HCT116 (cell line): ENCODE results near the gene IMPDH1. TPM values are rescaled to one million over a fixed set of nuclear protein-coding genes. Genes with fewer than 3 reads are reported as not detected.
A peak's percentile ranks its signal among the peaks of the same experiment; 100 is the strongest.

Experiments used
- ATAC-seq: fragments of 200-7000 bp; cut with Tn5 transposase; 2 replicates; pipeline ENCODE4 v1.9.1; 2020; ENCODE audit warnings: mild to moderate bottlenecking, moderate library complexity
- BruUV-seq: library from RNA; stranded (reverse); fragments of 400-500 nt; replicated peaks from 2 replicates; lab custom pipeline; 2021; lab: Mats Ljungman, UMichigan
- CTCF ChIA-PET: fragments of 300-600 bp; sonication (Branson Sonifier 250); formaldehyde crosslinking; loops from one replicate; lab custom pipeline; 2021; ENCODE audit warnings: antibody characterized with exemption; lab: Charles Lee
- POLR2A ChIA-PET: fragments of 300-600, 350-600 bp; sonication (Branson Sonifier 250); formaldehyde crosslinking; loops from one replicate; lab custom pipeline; 2021; ENCODE audit warnings: antibody characterized with exemption; lab: Charles Lee
- RAD21 ChIA-PET, 2 experiments: fragments of 300-600 bp; sonication (Branson Sonifier 250); formaldehyde crosslinking; loops; one replicate each; lab custom pipeline; 2023; ENCODE audit warnings: low total read pairs in 2 of 2; ENCODE audit not compliant: uncharacterized antibody in 2 of 2, unreplicated experiment in 2 of 2, low non-redundant PET in 1 of 2; lab: Charles Lee
- DNase-seq: peaks from one replicate; pipeline ENCODE4 v3.0.0-alpha.2; 2010; ENCODE audit warnings: low read depth, low spot score
- H2AFZ ChIP-seq: fragments of 200-600 bp; shearing (Covaris generic), sonication (generic); 2 replicates; pipeline ENCODE4 v1.6.1; 2017; ENCODE audit warnings: low read depth, mixed run types, mixed read lengths, antibody characterized with exemption, low read length; ENCODE audit not compliant: poor library complexity, severe bottlenecking
- H3K27ac ChIP-seq: 2 replicates; pipeline ENCODE4 v1.5.1; 2012; ENCODE audit warnings: low read depth, low read length
- H3K27me3 ChIP-seq: fragments of 200-600 bp; sonication (generic); 2 replicates; pipeline ENCODE4 v1.6.1; 2016; ENCODE audit warnings: mixed run types, low read length, mixed read lengths; ENCODE audit not compliant: insufficient read depth
- H3K36me3 ChIP-seq, 2 experiments: fragments of 200-500 bp in 1 of 2; fragments of 200-600 bp in 1 of 2; sonication (Bioruptor generic) in 1 of 2; sonication (generic) in 1 of 2; 2 replicates each; pipeline versions ENCODE4 v1.5.1 to v1.6.1; 2014 to 2016; ENCODE audit warnings: low read length in 2 of 2, inconsistent platforms in 1 of 2, mixed read lengths in 1 of 2, mixed run types in 1 of 2; ENCODE audit not compliant: insufficient read depth in 2 of 2, control insufficient read depth in 1 of 2
- H3K4me1 ChIP-seq, 2 experiments: fragments of 200-600 bp in 1 of 2; sonication (generic) in 1 of 2; 2 replicates each; pipeline versions ENCODE4 v1.5.1 to v1.6.1; 2012 to 2017; ENCODE audit warnings: low read length in 2 of 2, inconsistent platforms in 1 of 2, mild to moderate bottlenecking in 1 of 2, mixed read lengths in 1 of 2, mixed run types in 1 of 2, moderate library complexity in 1 of 2; ENCODE audit not compliant: insufficient read depth in 2 of 2, control insufficient read depth in 1 of 2
- H3K4me2 ChIP-seq: fragments of 200-600 bp; sonication (generic); 2 replicates; pipeline ENCODE4 v1.6.1; 2017; ENCODE audit warnings: mixed run types, low read length, mixed read lengths
- H3K4me3 ChIP-seq, 2 experiments: fragments of 200-600 bp in 1 of 2; sonication (generic) in 1 of 2; replicated peaks in 1 of 2; 2 replicates each; pipeline ENCODE4 v1.5.1; 2011 to 2016; ENCODE audit warnings: low read length in 2 of 2, control low read depth in 1 of 2, low read depth in 1 of 2, mild to moderate bottlenecking in 1 of 2, mixed read lengths in 1 of 2, mixed run types in 1 of 2
- H3K79me2 ChIP-seq: fragments of 200-600 bp; sonication (generic); 2 replicates; pipeline ENCODE4 v1.6.1; 2017; ENCODE audit warnings: mild to moderate bottlenecking, mixed run types, low read length, moderate library complexity, mixed read lengths; ENCODE audit not compliant: insufficient read depth
- H3K9ac ChIP-seq: fragments of 200-600 bp; sonication (generic); 2 replicates; pipeline ENCODE4 v1.6.1; 2016; ENCODE audit warnings: low read length, mixed read lengths
- H3K9me2 ChIP-seq: fragments of 200-600 bp; sonication (generic), shearing (Covaris generic); 2 replicates; pipeline ENCODE4 v1.6.1; 2017; ENCODE audit warnings: mixed run types, mild to moderate bottlenecking, moderate library complexity; ENCODE audit not compliant: insufficient read depth
- H3K9me3 ChIP-seq, 2 experiments: fragments of 200-500 bp in 1 of 2; fragments of 200-600 bp in 1 of 2; sonication (Bioruptor generic) in 1 of 2; sonication (generic) in 1 of 2; 2 replicates each; pipeline ENCODE4 v1.6.1; 2014 to 2017; ENCODE audit warnings: low read length in 2 of 2, mixed read lengths in 2 of 2, inconsistent platforms in 1 of 2, low read depth in 1 of 2, mild to moderate bottlenecking in 1 of 2, mixed run types in 1 of 2, moderate library complexity in 1 of 2; ENCODE audit not compliant: control insufficient read depth in 1 of 2, insufficient read depth in 1 of 2
- H4K20me1 ChIP-seq: fragments of 200-600 bp; sonication (generic), shearing (Covaris generic); 2 replicates; pipeline ENCODE4 v1.6.1; 2017; ENCODE audit warnings: mixed run types, mild to moderate bottlenecking, moderate library complexity; ENCODE audit not compliant: insufficient read depth
- CEBPB ChIP-seq: IDR thresholded peaks from 2 replicates; pipeline ENCODE4 v1.6.1; 2012; ENCODE audit warnings: low read depth
- ELF1 ChIP-seq: IDR thresholded peaks from 2 replicates; pipeline ENCODE4 v1.6.1; 2012; ENCODE audit warnings: low read depth, borderline replicate concordance
- EZH2 ChIP-seq: fragments of 200-600 bp; sonication (generic); IDR thresholded peaks from 2 replicates; pipeline ENCODE4 v1.6.1; 2017; ENCODE audit warnings: antibody characterized with exemption, mixed run types
- EZH2phosphoT487 ChIP-seq: fragments of 200-600 bp; IDR thresholded peaks from 2 replicates; pipeline ENCODE4 v1.6.1; 2018; ENCODE audit warnings: antibody characterized with exemption, borderline replicate concordance
- FOSL1 ChIP-seq: IDR thresholded peaks from 2 replicates; pipeline ENCODE4 v1.6.1; 2012; ENCODE audit warnings: low read depth
- JUND ChIP-seq: IDR thresholded peaks from 2 replicates; pipeline ENCODE4 v1.6.1; 2012
- RAD21 ChIP-seq: IDR thresholded peaks from 2 replicates; pipeline ENCODE4 v1.6.1; 2012; ENCODE audit warnings: low read depth, mild to moderate bottlenecking
- SRF ChIP-seq: IDR thresholded peaks from 2 replicates; pipeline ENCODE4 v1.6.1; 2012; ENCODE audit warnings: low read depth
- YY1 ChIP-seq: IDR thresholded peaks from 2 replicates; pipeline ENCODE4 v1.6.1; 2011; ENCODE audit warnings: low read length, low read depth, moderate library complexity, mild to moderate bottlenecking; ENCODE audit not compliant: insufficient replicate concordance; ENCODE audit errors: extremely low read depth
- intact Hi-C: fragments of 100-400 bp; cut with micrococcal nuclease; formaldehyde crosslinking; loops from 2 replicates; pipeline ENCODE4 v1.10.0; 2022
- total RNA-seq: library from RNA; stranded (reverse); gene quantifications from one replicate; pipeline ENCODE4 v1.2.1, GENCODE V29; 2021; ENCODE audit not compliant: unreplicated experiment
- TF ChIP-seq, protein P1 (sequence below), 3 experiments: fragments of 200-600 bp in 1 of 3; sonication (generic) in 1 of 3; IDR thresholded peaks in 2 of 3; conservative IDR thresholded peaks in 1 of 3; 2 replicates each; pipeline ENCODE4 v1.5.1; 2012 to 2017; ENCODE audit warnings: low read depth in 2 of 3, low read length in 2 of 3, antibody characterized with exemption in 1 of 3, borderline replicate concordance in 1 of 3, control low read depth in 1 of 3, mild to moderate bottlenecking in 1 of 3, mixed read lengths in 1 of 3, mixed run types in 1 of 3, moderate library complexity in 1 of 3; ENCODE audit not compliant: insufficient read depth in 1 of 3

The IMPDH1 gene
- total RNA-seq, 1 experiment from 2014 or later, result 98.2 TPM

DNA sequence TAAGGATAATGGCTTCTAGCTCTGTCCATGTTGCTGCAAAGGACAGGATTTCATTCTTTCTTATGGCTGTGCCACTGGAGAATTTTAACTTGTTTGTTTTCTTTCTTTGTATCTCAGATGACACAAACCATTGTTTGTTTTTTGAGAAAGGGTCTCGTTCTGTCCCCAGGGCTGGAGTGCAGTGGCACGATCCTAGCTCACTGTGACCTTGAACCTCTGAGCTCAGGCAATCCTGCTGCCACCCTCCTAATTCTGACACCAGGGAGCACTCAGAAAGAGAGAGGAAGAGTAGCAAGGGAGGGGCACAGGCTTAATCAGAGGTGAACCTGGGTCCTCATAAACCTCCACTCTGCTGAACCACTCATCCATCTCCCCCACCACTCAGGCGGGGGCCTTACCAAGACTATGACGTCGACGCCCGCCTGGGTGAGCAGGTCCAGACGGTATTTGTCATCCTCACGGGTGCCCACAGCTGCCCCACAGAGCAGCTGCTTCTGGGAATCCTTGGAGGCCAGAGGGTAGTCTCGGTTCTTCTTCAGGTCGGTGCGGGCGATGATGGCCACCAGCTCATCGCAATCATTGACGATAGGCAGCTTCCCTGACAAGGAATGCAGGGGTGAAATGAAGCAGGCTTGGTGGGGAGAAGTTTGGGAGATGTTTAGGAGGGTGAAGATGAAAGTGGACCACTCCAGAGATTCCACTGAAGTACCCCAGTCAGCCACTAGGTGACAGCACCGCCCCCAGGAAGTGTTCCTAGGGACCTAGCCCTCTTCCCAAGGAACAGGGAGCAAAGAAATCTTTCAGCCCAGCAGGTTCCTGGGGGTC is 11.6 kb downstream of the IMPDH1 start:
- Histone ChIP-seq H4K20me1 (no peaks in the 10 kb centered on the region; the same call in 1 of the 2 replicates), H3K27me3 (no peaks in the 10 kb centered on the region), H3K4me1 (no peaks in the 10 kb centered on the region), H3K27ac (no peak overlapping the region), H3K79me2 (peaks cover 13% of the 10 kb centered on the region), H3K9ac (no peak overlapping the region), H3K9me2 (no peaks in the 10 kb centered on the region), H2AFZ (no peak overlapping the region), H3K36me3 (peaks cover 43 to 65% of the 10 kb centered on the region in 2 experiments), H3K9me3 (no peaks in the 10 kb centered on the region)
- ChIA-PET POLR2A (no interaction called here), RAD21 (no interaction called here), CTCF (interaction anchor here (1.0 to 4.4 kb wide), 7 partner anchors 9 to 63 kb away, joined by 3 to 24 read pairs (median 7); partner anchors contain the start of gene IMPDH1)
- DNase-seq, result no peak
- intact Hi-C loops, result loop anchor here (1.0 kb wide), 2 partner anchors 27 to 63 kb away; no protein-coding TSS in a partner anchor
- TF ChIP-seq, protein P1, sequence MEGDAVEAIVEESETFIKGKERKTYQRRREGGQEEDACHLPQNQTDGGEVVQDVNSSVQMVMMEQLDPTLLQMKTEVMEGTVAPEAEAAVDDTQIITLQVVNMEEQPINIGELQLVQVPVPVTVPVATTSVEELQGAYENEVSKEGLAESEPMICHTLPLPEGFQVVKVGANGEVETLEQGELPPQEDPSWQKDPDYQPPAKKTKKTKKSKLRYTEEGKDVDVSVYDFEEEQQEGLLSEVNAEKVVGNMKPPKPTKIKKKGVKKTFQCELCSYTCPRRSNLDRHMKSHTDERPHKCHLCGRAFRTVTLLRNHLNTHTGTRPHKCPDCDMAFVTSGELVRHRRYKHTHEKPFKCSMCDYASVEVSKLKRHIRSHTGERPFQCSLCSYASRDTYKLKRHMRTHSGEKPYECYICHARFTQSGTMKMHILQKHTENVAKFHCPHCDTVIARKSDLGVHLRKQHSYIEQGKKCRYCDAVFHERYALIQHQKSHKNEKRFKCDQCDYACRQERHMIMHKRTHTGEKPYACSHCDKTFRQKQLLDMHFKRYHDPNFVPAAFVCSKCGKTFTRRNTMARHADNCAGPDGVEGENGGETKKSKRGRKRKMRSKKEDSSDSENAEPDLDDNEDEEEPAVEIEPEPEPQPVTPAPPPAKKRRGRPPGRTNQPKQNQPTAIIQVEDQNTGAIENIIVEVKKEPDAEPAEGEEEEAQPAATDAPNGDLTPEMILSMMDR (IDR thresholded peaks at IDR 0.05 in 2 of 3, conservative IDR thresholded peaks at IDR 0.05 in 1 of 3; ENCODE audit: borderline replicate concordance in 1 of 3, insufficient read depth in 1 of 3, low read depth in 2 of 3, low read length in 2 of 3), result peak; percentile 88 to 96 (median 95)
- TF ChIP-seq EZH2phosphoT487 (no peak), ELF1 (no peak), JUND (no peak), RAD21 (peak; percentile 86)
- TF ChIP-seq, all 23 proteins: peak for 2
- no peak overlapping the region for H3K4me2 ChIP-seq
- BruUV-seq, result no TSS peak
- peak; percentile 89 for ATAC-seq
- no peak overlapping the region for H3K4me3 ChIP-seq

- Histone ChIP-seq H2AFZ (no peak overlapping the region), H4K20me1 (no peaks in the 10 kb centered on the region; the same call in 1 of the 2 replicates), H3K27ac (no peak overlapping the region), H3K9ac (no peak overlapping the region), H3K27me3 (no peaks in the 10 kb centered on the region), H3K9me3 (no peaks in the 10 kb centered on the region), H3K79me2 (no peaks in the 10 kb centered on the region; the same call in 1 of the 2 replicates), H3K9me2 (no peaks in the 10 kb centered on the region), H3K4me2 (no peak overlapping the region), H3K4me3 (no peak overlapping the region), H3K36me3 (peaks cover 37 to 67% of the 10 kb centered on the region in 2 experiments), H3K4me1 (no peaks in the 10 kb centered on the region)
- ChIA-PET RAD21 (no interaction called here), POLR2A (no interaction called here), CTCF (interaction anchor here (1.6 kb wide), 1 partner anchor 12 kb away, joined by 3 read pairs; no protein-coding TSS in a partner anchor)
- intact Hi-C loops, result no loop called here
- DNase-seq, result no peak
- no TSS peak for BruUV-seq
- no peak for ATAC-seq
- TF ChIP-seq FOSL1 (no peak), CEBPB (no peak), RAD21 (no peak), SRF (no peak), YY1 (no peak), EZH2 (no peak), ELF1 (no peak)
- TF ChIP-seq, protein P1 (IDR thresholded peaks at IDR 0.05 in 2 of 3, conservative IDR thresholded peaks at IDR 0.05 in 1 of 3; ENCODE audit: borderline replicate concordance in 1 of 3, insufficient read depth in 1 of 3, low read depth in 2 of 3, low read length in 2 of 3), result no peak
Measured at GRCh38 chr7:128396357-128396756, 13.4 kb downstream of the IMPDH1 start.
